GM23338 (cell line): ENCODE data around the gene SEC22B.
"Not testable (repeated sequence)": the region's sequence is repeated elsewhere in the genome, so short reads cannot be mapped to it uniquely, and the experiment has no call there.

ENCODE experiments used
- CREB1 ChIP-seq: fragments of 250-450 bp; sonication (Bioruptor Pico); IDR thresholded peaks from 2 replicates; pipeline ENCODE4 v1.5.0; 2020; ENCODE audit warnings: low read depth, mild to moderate bottlenecking, moderate library complexity
- ETS1 ChIP-seq: IDR thresholded peaks from 2 replicates; pipeline ENCODE4 v1.6.1; 2016; ENCODE audit warnings: antibody characterized with exemption
- EZH2 ChIP-seq: fragments of 200-600 bp; sonication (generic); IDR thresholded peaks from one replicate; pipeline ENCODE4 v1.8.0; 2017; ENCODE audit warnings: antibody characterized with exemption, mild to moderate bottlenecking, low read depth; ENCODE audit not compliant: unreplicated experiment
- EZH2phosphoT487 ChIP-seq: fragments of 200-600 bp; sonication (generic); IDR thresholded peaks from one replicate; pipeline ENCODE4 v1.8.1; 2018; ENCODE audit warnings: antibody characterized with exemption; ENCODE audit not compliant: unreplicated experiment
- JUNB ChIP-seq: IDR thresholded peaks from one replicate; pipeline ENCODE4 v1.6.1; 2016; ENCODE audit warnings: antibody characterized with exemption; ENCODE audit not compliant: unreplicated experiment
- POLR2AphosphoS5 ChIP-seq: IDR thresholded peaks from 2 replicates; pipeline ENCODE4 v1.6.1; 2016; ENCODE audit warnings: antibody characterized with exemption, low read depth
- REST ChIP-seq: IDR thresholded peaks from one replicate; pipeline ENCODE4 v1.6.1; 2018; ENCODE audit warnings: antibody characterized with exemption; ENCODE audit not compliant: unreplicated experiment
- STAT1 ChIP-seq: IDR thresholded peaks from one replicate; pipeline ENCODE4 v1.6.1; 2016; ENCODE audit warnings: antibody characterized with exemption; ENCODE audit not compliant: unreplicated experiment
- ZNF114 ChIP-seq: fragments of 250-450 bp; sonication (Bioruptor Pico); IDR thresholded peaks from 2 replicates; pipeline ENCODE4 v1.5.0; 2020; ENCODE audit warnings: mild to moderate bottlenecking, moderate library complexity
- TF ChIP-seq, protein P1 (sequence below), 2 experiments: fragments of 200-600 bp in 1 of 2; sonication (generic) in 1 of 2; conservative IDR thresholded peaks; 2 replicates each; pipeline versions ENCODE4 v1.5.1 to v1.6.1; 2016 to 2017; ENCODE audit warnings: antibody characterized with exemption in 2 of 2, low read depth in 2 of 2, mild to moderate bottlenecking in 2 of 2, moderate library complexity in 1 of 2

GRCh38 chr1:120140656-120141265, 35.6 kb downstream of the SEC22B start:
- TF ChIP-seq ETS1; EZH2; POLR2AphosphoS5; REST; EZH2phosphoT487; STAT1; JUNB; CREB1 (CRISPR knock-in tag); ZNF114 (CRISPR knock-in tag): not testable (repeated sequence)
- TF ChIP-seq, protein P1, sequence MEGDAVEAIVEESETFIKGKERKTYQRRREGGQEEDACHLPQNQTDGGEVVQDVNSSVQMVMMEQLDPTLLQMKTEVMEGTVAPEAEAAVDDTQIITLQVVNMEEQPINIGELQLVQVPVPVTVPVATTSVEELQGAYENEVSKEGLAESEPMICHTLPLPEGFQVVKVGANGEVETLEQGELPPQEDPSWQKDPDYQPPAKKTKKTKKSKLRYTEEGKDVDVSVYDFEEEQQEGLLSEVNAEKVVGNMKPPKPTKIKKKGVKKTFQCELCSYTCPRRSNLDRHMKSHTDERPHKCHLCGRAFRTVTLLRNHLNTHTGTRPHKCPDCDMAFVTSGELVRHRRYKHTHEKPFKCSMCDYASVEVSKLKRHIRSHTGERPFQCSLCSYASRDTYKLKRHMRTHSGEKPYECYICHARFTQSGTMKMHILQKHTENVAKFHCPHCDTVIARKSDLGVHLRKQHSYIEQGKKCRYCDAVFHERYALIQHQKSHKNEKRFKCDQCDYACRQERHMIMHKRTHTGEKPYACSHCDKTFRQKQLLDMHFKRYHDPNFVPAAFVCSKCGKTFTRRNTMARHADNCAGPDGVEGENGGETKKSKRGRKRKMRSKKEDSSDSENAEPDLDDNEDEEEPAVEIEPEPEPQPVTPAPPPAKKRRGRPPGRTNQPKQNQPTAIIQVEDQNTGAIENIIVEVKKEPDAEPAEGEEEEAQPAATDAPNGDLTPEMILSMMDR (conservative IDR thresholded peaks at IDR 0.05; ENCODE audit: low read depth in 2 of 2): not testable (repeated sequence)
